Keratinocyte (primary cell): Measurements from ENCODE around the gene LYPD5.
"Not testable (repeated sequence)": the region's sequence is repeated elsewhere in the genome, so short reads cannot be mapped to it uniquely, and the experiment has no call there.

Experiments used
- CTCF ChIP-seq, 3 experiments: IDR thresholded peaks in 1 of 3; conservative IDR thresholded peaks in 1 of 3; optimal IDR thresholded peaks in 1 of 3; 2 replicates in 2 of 3; 3 replicates in 1 of 3; pipeline versions ENCODE3 to v1.5.1; 2011; ENCODE audit warnings: low read length in 3 of 3, mild to moderate bottlenecking in 3 of 3, moderate library complexity in 2 of 3, control low read depth in 1 of 3, inconsistent platforms in 1 of 3; ENCODE audit not compliant: insufficient read depth in 2 of 3; ENCODE audit errors: extremely low read depth in 1 of 3
- EZH2 ChIP-seq: IDR thresholded peaks from one replicate; pipeline ENCODE4 v1.6.1; 2012; ENCODE audit warnings: inconsistent platforms, mild to moderate bottlenecking, low read length, moderate library complexity

- not testable (repeated sequence) for TF ChIP-seq CTCF (optimal IDR thresholded peaks at IDR 0.05 in 1 of 3, IDR thresholded peaks at IDR 0.05 in 1 of 3, conservative IDR thresholded peaks at IDR 0.05 in 1 of 3; ENCODE audit: extremely low read depth in 1 of 3, insufficient read depth in 2 of 3, low read length in 3 of 3); EZH2
These were observed 21.6 kb upstream of the LYPD5 start for GRCh38 chr19:43823856-43824255.
